Upper lobe of left lung (tissue), 4 donors: Measurements from ENCODE around the gene NECAB3.

Source experiments
- EP300 ChIP-seq, 4 donors: sonication (generic); formaldehyde crosslinking; IDR thresholded peaks; one replicate each; pipeline ENCODE4 v1.5.1; 2017; ENCODE audit warnings: antibody characterized with exemption in 4 of 4, control low read depth in 2 of 4
- POLR2A ChIP-seq, 4 donors: fragments of 450-650 bp; IDR thresholded peaks; one replicate each; pipeline ENCODE4 v1.5.1; 2016 to 2017; ENCODE audit warnings: antibody characterized with exemption in 4 of 4, mild to moderate bottlenecking in 2 of 4
- POLR2AphosphoS5 ChIP-seq, 2 donors: sonication (generic); formaldehyde crosslinking; IDR thresholded peaks; one replicate each; pipeline ENCODE4 v1.5.1; 2017; ENCODE audit warnings: antibody characterized with exemption in 2 of 2
- TF ChIP-seq, protein P1 (sequence below), 6 experiments: fragments of 450-650 bp in 4 of 6; fragments of 200-600 bp in 2 of 6; sonication (generic) in 2 of 6; IDR thresholded peaks; one replicate each; pipeline ENCODE4 v1.5.1; 2016 to 2019; ENCODE audit warnings: antibody characterized with exemption in 6 of 6

GRCh38 chr20:33721391-33722140, 47.3 kb upstream of the NECAB3 start:
- TF ChIP-seq, protein P1, sequence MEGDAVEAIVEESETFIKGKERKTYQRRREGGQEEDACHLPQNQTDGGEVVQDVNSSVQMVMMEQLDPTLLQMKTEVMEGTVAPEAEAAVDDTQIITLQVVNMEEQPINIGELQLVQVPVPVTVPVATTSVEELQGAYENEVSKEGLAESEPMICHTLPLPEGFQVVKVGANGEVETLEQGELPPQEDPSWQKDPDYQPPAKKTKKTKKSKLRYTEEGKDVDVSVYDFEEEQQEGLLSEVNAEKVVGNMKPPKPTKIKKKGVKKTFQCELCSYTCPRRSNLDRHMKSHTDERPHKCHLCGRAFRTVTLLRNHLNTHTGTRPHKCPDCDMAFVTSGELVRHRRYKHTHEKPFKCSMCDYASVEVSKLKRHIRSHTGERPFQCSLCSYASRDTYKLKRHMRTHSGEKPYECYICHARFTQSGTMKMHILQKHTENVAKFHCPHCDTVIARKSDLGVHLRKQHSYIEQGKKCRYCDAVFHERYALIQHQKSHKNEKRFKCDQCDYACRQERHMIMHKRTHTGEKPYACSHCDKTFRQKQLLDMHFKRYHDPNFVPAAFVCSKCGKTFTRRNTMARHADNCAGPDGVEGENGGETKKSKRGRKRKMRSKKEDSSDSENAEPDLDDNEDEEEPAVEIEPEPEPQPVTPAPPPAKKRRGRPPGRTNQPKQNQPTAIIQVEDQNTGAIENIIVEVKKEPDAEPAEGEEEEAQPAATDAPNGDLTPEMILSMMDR (IDR thresholded peaks at IDR 0.05) = no peak
- no peak for TF ChIP-seq POLR2AphosphoS5 (IDR thresholded peaks at IDR 0.05)
- TF ChIP-seq POLR2A (IDR thresholded peaks at IDR 0.05) = no peak
- TF ChIP-seq EP300 (IDR thresholded peaks at IDR 0.05) = no peak
